Gastrocnemius medialis (tissue), 4 donors: ENCODE results near the gene NME3.

Experiments
- CTCF ChIP-seq, 5 experiments: fragments of 450-650 bp in 3 of 5; fragments of 200-600 bp in 2 of 5; sonication (generic) in 2 of 5; IDR thresholded peaks in 4 of 5; conservative IDR thresholded peaks in 1 of 5; 1 replicate in 4 of 5; 2 replicates in 1 of 5; pipeline ENCODE4 v1.5.1; 2016 to 2019; ENCODE audit warnings: antibody characterized with exemption in 5 of 5, mild to moderate bottlenecking in 3 of 5, moderate library complexity in 3 of 5
- POLR2A ChIP-seq, 2 donors: fragments of 450-650 bp; IDR thresholded peaks; one replicate each; pipeline ENCODE4 v1.6.1; 2017; ENCODE audit warnings: antibody characterized with exemption in 2 of 2, mild to moderate bottlenecking in 2 of 2, moderate library complexity in 2 of 2

- no peak for TF ChIP-seq POLR2A (IDR thresholded peaks at IDR 0.05)
- no peak for TF ChIP-seq CTCF (IDR thresholded peaks at IDR 0.05 in 4 of 5, conservative IDR thresholded peaks at IDR 0.05 in 1 of 5)
These were observed 48.3 kb upstream of the NME3 start for GRCh38 chr16:1819611-1820010.
